HG03175 (cell line): Measurements from ENCODE around the gene FBXL15.
A peak's percentile ranks its signal among the peaks of the same experiment; 100 is the strongest.

ENCODE experiments used
- ATAC-seq: cut with Tn5 transposase; IDR thresholded peaks from one replicate; pipeline ENCODE4 v1.9.1; 2021; ENCODE audit warnings: mild to moderate bottlenecking, moderate library complexity; ENCODE audit not compliant: unreplicated experiment

FBXL15 gene

GRCh38 chr10:102409604-102410428, 10.8 kb upstream of the FBXL15 start:
- ATAC-seq: no peak

GRCh38 chr10:102410429-102411073, 10.1 kb upstream of the FBXL15 start:
- ATAC-seq: no peak

DNA sequence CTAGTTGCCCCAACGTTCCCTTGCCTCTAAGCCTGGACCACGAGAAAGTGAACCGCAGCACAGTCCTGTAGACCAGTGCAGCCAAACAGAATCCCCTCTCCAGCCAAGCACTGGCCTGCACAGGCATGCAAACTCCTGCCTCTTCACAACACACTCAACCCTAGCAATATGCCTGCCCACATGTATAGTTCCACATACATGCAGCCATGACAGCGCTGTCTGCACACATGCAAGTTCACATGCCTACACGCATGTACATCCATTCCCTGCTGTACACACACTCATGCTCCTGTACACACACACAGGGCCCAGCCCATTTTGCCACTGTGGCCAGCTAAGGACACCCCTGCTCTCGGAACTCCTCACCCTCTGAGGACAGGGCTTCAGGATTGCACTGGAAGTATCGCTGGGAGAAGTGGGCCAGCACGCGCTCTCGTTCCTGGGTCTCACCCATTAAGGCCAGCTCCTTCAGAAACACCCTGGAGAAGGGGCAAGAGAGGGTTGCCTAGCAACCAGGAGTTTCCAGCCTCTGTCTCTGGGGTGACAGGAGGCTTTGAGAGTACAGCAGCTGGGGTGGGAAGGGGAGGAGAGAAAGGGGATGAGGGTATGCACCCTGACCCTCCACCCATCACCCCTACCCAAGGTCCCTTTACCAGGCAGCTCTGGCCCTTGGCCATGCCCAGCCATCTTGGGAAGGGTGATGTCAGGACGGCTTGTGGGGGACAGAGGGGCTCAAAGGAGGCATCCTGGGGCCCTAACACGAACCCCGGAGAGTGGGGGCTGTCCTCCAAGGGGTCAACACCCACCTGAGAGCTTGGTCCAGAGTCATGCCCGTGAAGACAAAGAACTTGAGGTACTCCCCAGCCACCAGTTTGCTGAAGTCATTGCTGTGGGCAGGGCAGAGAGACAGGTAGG, 9.0 kb upstream of the FBXL15 start:
- no peak for ATAC-seq

- no peak for ATAC-seq
These were observed 8.3 kb upstream of the FBXL15 start for GRCh38 chr10:102412293-102412692.

GRCh38 chr10:102413053-102413705, 7.5 kb upstream of the FBXL15 start:
- no peak for ATAC-seq

- ATAC-seq: no peak
These were observed 6.7 kb upstream of the FBXL15 start for GRCh38 chr10:102413806-102414561.

- no peak for ATAC-seq
These were observed 5.9 kb upstream of the FBXL15 start for GRCh38 chr10:102414749-102415148.

DNA sequence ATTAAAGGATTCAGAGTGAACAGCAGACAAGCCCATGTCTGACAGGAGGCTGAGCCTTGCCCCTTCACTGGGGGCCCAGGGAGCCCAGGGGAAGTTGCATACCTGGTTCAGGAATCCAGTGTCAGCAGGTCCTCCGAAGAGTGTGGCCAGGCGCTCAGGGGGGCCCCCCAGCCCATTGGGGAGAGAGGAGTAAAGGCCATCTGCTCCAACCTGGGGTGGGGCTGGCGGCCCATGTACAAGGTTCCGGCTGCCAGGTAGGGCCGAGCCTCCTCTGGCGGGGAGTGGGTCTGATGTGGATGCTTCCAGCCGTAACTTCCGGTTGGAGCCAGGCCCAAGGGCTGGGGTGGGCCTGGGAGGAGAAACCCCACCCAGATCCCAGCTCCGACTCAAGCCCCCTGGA, 4.4 kb upstream of the FBXL15 start:
- ATAC-seq: no peak

DNA sequence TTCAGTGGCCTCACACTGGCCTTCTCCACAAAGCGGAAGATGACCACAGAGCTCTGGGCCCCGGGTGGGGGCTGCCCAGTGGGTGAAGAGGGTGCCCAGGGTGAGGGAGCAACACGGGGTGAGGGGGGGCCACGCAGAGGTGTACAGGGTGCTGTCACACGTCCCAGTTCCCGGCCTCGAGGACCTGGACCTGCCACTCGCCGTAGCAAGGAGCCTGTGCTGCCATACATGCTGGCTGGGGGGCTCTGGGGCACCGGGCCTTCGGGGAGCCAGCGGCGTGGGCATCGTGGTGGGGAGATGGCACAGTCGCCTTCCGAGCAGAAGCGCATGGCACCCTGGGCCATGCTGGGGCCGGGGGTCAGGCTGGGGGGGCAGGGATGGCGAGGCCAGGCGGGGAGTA, 3.9 kb upstream of the FBXL15 start:
- no peak for ATAC-seq

- ATAC-seq: no peak
These were observed 1.9 kb upstream of the FBXL15 start, which contains the start of gene PSD for GRCh38 chr10:102418622-102419268. TSS of gene PSD (minus strand) at chr10:102418785. CDS start at chr10:102417038, 1,747 bp downstream.

- no peak for ATAC-seq
These were observed 1.1 kb upstream of the FBXL15 start for GRCh38 chr10:102419269-102420180.

- no peak for ATAC-seq
These were observed 389 bp upstream of the FBXL15 start for GRCh38 chr10:102420181-102420713.

DNA sequence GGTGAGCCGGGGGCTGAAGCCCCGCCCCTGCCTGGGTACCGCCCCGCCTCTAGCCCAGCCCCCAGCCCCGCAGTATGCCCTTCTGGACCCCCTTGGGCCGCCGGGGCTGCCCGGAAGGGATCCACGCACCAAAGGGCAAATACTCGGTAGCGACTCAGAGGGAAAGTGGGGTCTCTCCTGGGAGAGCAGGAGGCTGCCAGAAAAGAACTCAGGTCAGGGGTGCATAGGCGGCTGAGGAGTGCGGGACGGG, 796 bp downstream of the FBXL15 start:
- no peak for ATAC-seq

GRCh38 chr10:102421757-102422512, 1.3 kb downstream of the FBXL15 start:
- ATAC-seq: no peak

- ATAC-seq: peak; percentile 30
These were observed 2.0 kb downstream of the FBXL15 start for GRCh38 chr10:102422545-102423129.

DNA sequence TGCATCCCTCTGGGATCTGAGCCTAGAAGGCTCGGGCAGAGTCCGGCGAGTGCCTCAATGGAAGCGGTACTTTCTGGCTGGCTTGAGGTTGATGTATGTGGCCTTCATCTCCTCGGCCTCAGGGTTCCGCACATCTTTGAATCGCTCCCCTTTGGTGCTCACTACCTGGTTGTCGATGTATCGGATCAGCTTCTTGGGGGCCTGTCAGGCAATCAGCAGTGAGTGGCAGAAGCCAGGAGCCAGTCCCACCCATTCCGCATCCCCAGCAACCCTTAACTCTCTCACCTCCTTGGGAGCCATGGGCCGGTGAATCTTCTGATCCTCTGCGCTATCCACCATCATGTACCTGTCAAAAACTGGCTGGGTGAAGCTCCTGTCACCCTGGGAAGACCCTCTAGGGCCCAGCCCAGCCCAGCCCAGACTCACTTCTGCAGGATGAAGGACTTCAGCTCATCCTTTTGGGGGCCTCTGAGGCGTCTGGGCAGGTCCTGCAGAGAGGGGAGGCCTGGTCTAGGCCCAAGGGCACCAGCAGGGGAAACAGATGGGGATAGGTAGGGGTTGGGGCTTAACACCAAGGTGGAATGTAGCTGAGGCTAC, 2.8 kb downstream of the FBXL15 start:
- ATAC-seq: no peak

DNA sequence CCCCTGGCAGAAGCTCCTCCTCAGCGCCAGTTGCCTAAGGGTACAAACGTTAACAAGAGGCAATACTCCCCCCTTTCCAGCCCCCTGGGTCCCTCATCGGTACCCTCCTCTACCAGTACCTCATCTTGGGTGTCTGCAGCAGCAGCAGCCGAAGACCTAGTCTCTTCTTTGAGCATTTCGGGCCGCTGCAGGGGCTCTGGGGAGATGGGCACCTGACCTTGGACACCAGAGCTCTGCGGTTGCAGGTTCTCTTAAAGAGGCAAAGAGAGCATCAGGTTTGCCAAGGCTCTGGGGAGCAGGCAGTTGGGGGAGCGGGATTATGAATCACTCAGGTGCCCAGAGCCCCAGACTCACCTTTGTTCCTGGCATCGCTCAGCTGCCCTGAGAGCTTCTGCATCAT, 3.5 kb downstream of the FBXL15 start:
- ATAC-seq: no peak
